Measurements from ENCODE around the gene KRTAP10-7.

- TF ChIP-seq CTCF (conservative IDR thresholded peaks at IDR 0.05; ENCODE audit: low read length) (no peak), EZH2phosphoT487 (IDR thresholded peaks at IDR 0.05; ENCODE audit: borderline replicate concordance) (no peak)
Observed at GRCh38 chr21:44632067-44632466, 31.7 kb downstream of the KRTAP10-7 start.

All from Loucy (cell line).